Suprapubic skin (tissue), 4 donors: ENCODE results near the gene NCBP2L.

Experiments
- EP300 ChIP-seq: sonication (generic); formaldehyde crosslinking; IDR thresholded peaks from one replicate; pipeline ENCODE4 v1.6.1; 2017; ENCODE audit warnings: antibody characterized with exemption
- POLR2A ChIP-seq, 2 donors: fragments of 450-650 bp; IDR thresholded peaks; one replicate each; pipeline ENCODE4 v1.6.1; 2017; ENCODE audit warnings: antibody characterized with exemption in 2 of 2, mild to moderate bottlenecking in 2 of 2, moderate library complexity in 2 of 2
- POLR2AphosphoS5 ChIP-seq, 3 donors: sonication (generic); formaldehyde crosslinking; IDR thresholded peaks; one replicate each; pipeline ENCODE4 v1.6.1; 2017; ENCODE audit warnings: antibody characterized with exemption in 3 of 3
- TF ChIP-seq, protein P1 (sequence below), 2 donors: fragments of 200-600 bp in 1 of 2; fragments of 450-650 bp in 1 of 2; sonication (generic) in 1 of 2; IDR thresholded peaks; one replicate each; pipeline ENCODE4 v1.5.1; 2016 to 2019; ENCODE audit warnings: antibody characterized with exemption in 2 of 2, mild to moderate bottlenecking in 1 of 2, moderate library complexity in 1 of 2

GRCh38 chrX:107769581-107770317, 7.8 kb upstream of the NCBP2L start:
- TF ChIP-seq EP300 (no peak), POLR2AphosphoS5 (IDR thresholded peaks at IDR 0.05) (no peak), POLR2A (IDR thresholded peaks at IDR 0.05) (no peak)
- TF ChIP-seq, protein P1, sequence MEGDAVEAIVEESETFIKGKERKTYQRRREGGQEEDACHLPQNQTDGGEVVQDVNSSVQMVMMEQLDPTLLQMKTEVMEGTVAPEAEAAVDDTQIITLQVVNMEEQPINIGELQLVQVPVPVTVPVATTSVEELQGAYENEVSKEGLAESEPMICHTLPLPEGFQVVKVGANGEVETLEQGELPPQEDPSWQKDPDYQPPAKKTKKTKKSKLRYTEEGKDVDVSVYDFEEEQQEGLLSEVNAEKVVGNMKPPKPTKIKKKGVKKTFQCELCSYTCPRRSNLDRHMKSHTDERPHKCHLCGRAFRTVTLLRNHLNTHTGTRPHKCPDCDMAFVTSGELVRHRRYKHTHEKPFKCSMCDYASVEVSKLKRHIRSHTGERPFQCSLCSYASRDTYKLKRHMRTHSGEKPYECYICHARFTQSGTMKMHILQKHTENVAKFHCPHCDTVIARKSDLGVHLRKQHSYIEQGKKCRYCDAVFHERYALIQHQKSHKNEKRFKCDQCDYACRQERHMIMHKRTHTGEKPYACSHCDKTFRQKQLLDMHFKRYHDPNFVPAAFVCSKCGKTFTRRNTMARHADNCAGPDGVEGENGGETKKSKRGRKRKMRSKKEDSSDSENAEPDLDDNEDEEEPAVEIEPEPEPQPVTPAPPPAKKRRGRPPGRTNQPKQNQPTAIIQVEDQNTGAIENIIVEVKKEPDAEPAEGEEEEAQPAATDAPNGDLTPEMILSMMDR (IDR thresholded peaks at IDR 0.05), result no peak
